Measurements from ENCODE around the gene NRCAM. TPM values are rescaled to one million over a fixed set of nuclear protein-coding genes. Genes with fewer than 3 reads are reported as not detected.

NRCAM gene
- total and polyA plus RNA-seq, 2 of the 8 experiments (the other 6 are each of a cell fraction or from before 2014, with no cell fraction given): 2.7 to 3.8 TPM

GRCh38 chr7:108292541-108292940, 163.7 kb downstream of the NRCAM start:
- no peak overlapping the region for H2BK20ac ChIP-seq (ENCODE audit: low read length)
- no peak overlapping the region for H4K91ac ChIP-seq (replicated peaks; ENCODE audit: insufficient read length, low read length)
- H3K79me1 ChIP-seq (ENCODE audit: low read depth, low read length): no peaks in the 10 kb centered on the region
- H3K27ac ChIP-seq (ENCODE audit: low read depth, low read length): no peak overlapping the region
- no peak overlapping the region for H2BK15ac ChIP-seq (ENCODE audit: low read length)
- no peak overlapping the region for H2BK120ac ChIP-seq (replicated peaks; ENCODE audit: low read depth, low read length)
- H3K18ac ChIP-seq (ENCODE audit: extremely low read depth, low read length): no peak overlapping the region
- H4K8ac ChIP-seq (ENCODE audit: extremely low read depth, insufficient read depth, low read length): no peak overlapping the region
- no peak overlapping the region for H4K5ac ChIP-seq (ENCODE audit: insufficient read length, low read depth, low read length)
- H3K4ac ChIP-seq (replicated peaks; ENCODE audit: insufficient read length, low read depth, low read length): no peak overlapping the region
- WGBS, 2 experiments (ENCODE audit: extremely low coverage in 1 of 2, insufficient coverage in 1 of 2, insufficient read length in 1 of 2, insufficient replicate concordance in 2 of 2, low coverage in 1 of 2, low lambda C conversion rate in 2 of 2, missing lambda C conversion rate in 1 of 2): 81% methylated on average over 3 of the region's 3 CpGs; no CpG with 5 or more reads in 1 of the 2 experiments
- H4K20me1 ChIP-seq (replicated peaks in 1 of 2; ENCODE audit: control insufficient read depth in 1 of 2, insufficient read depth in 2 of 2, low read length in 2 of 2): no peaks in the 10 kb centered on the region
- H2AK5ac ChIP-seq (ENCODE audit: low read depth, low read length): no peak overlapping the region
- H3K27me3 ChIP-seq (replicated peaks in 1 of 4; ENCODE audit: control insufficient read depth in 3 of 4, extremely low read depth in 1 of 4, insufficient read depth in 3 of 4, low read length in 3 of 4): no peaks in the 10 kb centered on the region
- H2BK12ac ChIP-seq (ENCODE audit: low read depth, low read length): no peak overlapping the region
- DNase-seq (ENCODE audit: low read depth in 1 of 2, low spot score in 2 of 2): no peak
- H3K79me2 ChIP-seq (ENCODE audit: control insufficient read depth in 1 of 2, insufficient read depth in 2 of 2, low read length in 2 of 2): no peaks in the 10 kb centered on the region
- H3K9ac ChIP-seq (replicated peaks in 1 of 4; ENCODE audit: extremely low read depth in 1 of 4, low read depth in 3 of 4, low read length in 3 of 4): no peak overlapping the region
- no peak overlapping the region for H3K14ac ChIP-seq (ENCODE audit: insufficient read length)
- CTCF ChIA-PET (ENCODE audit: partially characterized antibody): interaction anchor here (0.8 to 2.3 kb wide), 2 partner anchors 161 to 176 kb away, joined by 3 to 6 read pairs; no protein-coding TSS in a partner anchor
- H3K23me2 ChIP-seq (ENCODE audit: low read depth, low read length): no peaks in the 10 kb centered on the region
- TF ChIP-seq CREB1 (IDR thresholded peaks at IDR 0.05): no peak
- no peak for TF ChIP-seq CBX8 (IDR thresholded peaks at IDR 0.05; ENCODE audit: borderline replicate concordance, low read depth, low read length)
- no peak for TF ChIP-seq EZH2 (IDR thresholded peaks at IDR 0.05; ENCODE audit: low read depth, low read length, severe bottlenecking)
- no peak for TF ChIP-seq SAP30 (IDR thresholded peaks at IDR 0.05; ENCODE audit: insufficient read depth, insufficient replicate concordance, low read length)
- TF ChIP-seq KDM4A (IDR thresholded peaks at IDR 0.05; ENCODE audit: low read depth, low read length, severe bottlenecking): no peak
- no peak for TF ChIP-seq TAF1 (IDR thresholded peaks at IDR 0.05; ENCODE audit: low read depth, low read length)
- TF ChIP-seq SUZ12 (IDR thresholded peaks at IDR 0.05; ENCODE audit: low read length): no peak
- TF ChIP-seq TCF12 (IDR thresholded peaks at IDR 0.05; ENCODE audit: low read depth, low read length): no peak
- no peak overlapping the region for H3K23ac ChIP-seq (ENCODE audit: insufficient read length)
- H3K36me3 ChIP-seq (ENCODE audit: control insufficient read depth in 2 of 4, insufficient read depth in 4 of 4, low read length in 3 of 4): no peaks in the 10 kb centered on the region
- no peak overlapping the region for H3K4me3 ChIP-seq (ENCODE audit: extremely low read depth in 1 of 4, insufficient read depth in 2 of 4, low read depth in 3 of 4, low read length in 4 of 4)
- H3K9me3 ChIP-seq (ENCODE audit: insufficient read depth in 2 of 2, low read depth in 1 of 2, low read length in 1 of 2): no peaks in the 10 kb centered on the region
- no peak for FAIRE-seq
- H2BK5ac ChIP-seq (ENCODE audit: low read depth, low read length): no peak overlapping the region
- no peak overlapping the region for H2AFZ ChIP-seq (ENCODE audit: low read length)
- peaks cover 0 to 5% (median 0%) of the 10 kb centered on the region in 4 experiments; a peak in 1 of 7 replicates for H3K4me1 ChIP-seq (replicated peaks in 1 of 4; ENCODE audit: control insufficient read depth in 3 of 4, insufficient read depth in 4 of 4, low read length in 3 of 4)
- H3K4me2 ChIP-seq (ENCODE audit: insufficient read depth in 1 of 2, low read depth in 2 of 2, low read length in 2 of 2): no peak overlapping the region
- POLR2A ChIA-PET (ENCODE audit: partially characterized antibody): no interaction called here
- H3K56ac ChIP-seq (replicated peaks; ENCODE audit: insufficient read length, low read depth, low read length): no peak overlapping the region

All from H1 (cell line).